Germinal center (tissue), 1 donor: Measurements from ENCODE around the gene RBP4.

Experiments used
- DNase-seq: peaks from one replicate; pipeline ENCODE4 v3.0.0; 2012; ENCODE audit warnings: mixed read lengths, low spot score

RBP4 gene

GRCh38 chr10:93595378-93596161 lies 5.5 kb downstream of the RBP4 start:
- no peak for DNase-seq

DNA sequence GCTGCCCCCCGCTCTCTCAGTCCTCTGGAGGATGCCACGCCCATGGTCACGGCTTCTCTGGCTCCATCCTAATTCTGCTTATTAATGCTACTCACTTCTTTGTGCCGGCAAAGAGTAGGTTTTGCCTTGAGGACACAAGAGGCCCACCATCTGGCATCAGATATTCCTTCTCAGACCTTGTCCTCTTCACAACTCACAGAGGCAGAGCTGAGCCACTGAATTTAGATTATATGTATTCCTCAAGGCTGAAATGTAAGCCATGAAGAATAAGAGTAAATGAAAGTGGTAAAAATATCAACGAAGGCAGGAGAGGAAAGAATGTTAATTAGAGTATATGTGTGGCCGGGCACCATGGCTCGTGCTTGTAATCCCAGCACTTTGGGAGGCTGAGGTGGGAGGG lies 6.5 kb downstream of the RBP4 start:
- DNase-seq: no peak

DNA sequence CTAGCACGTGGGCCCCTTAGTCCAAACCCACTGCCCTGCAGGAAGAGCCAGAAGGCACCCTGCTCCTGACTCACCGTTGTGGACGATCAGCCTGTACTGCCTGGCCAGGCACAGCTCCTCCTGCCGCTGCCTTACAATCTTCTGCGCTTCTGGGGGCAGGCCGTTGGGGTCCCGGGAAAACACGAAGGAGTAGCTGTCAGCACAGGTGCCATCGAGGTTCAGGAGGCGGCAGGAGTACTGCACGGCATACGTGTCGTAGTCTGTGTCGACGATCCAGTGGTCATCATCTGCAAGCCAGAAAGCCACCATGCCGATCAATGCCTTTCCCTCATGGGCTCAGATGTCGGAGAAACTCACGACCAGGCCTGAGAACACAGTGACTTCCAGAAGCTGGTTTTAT lies 7.3 kb downstream of the RBP4 start:
- no peak for DNase-seq

DNA sequence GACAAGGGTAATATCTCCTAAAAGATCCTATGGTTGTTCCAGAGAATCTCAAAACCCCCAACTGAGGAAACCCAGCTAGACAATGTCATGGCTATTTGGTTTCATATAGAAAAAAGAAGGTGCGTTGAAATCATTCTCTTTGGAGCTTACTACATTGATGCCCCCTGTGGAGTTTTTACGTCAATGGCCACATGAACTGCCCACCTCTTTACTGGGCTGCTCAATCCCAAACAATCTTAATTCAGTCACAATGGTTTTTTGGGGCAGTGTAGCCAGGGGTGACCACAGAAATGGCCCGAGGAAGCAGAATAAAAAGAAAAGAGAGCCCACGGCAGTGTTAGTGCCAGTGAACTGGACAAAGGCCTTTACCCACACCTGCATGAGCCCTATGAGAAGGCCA lies 7.8 kb downstream of the RBP4 start:
- DNase-seq: no peak

DNA sequence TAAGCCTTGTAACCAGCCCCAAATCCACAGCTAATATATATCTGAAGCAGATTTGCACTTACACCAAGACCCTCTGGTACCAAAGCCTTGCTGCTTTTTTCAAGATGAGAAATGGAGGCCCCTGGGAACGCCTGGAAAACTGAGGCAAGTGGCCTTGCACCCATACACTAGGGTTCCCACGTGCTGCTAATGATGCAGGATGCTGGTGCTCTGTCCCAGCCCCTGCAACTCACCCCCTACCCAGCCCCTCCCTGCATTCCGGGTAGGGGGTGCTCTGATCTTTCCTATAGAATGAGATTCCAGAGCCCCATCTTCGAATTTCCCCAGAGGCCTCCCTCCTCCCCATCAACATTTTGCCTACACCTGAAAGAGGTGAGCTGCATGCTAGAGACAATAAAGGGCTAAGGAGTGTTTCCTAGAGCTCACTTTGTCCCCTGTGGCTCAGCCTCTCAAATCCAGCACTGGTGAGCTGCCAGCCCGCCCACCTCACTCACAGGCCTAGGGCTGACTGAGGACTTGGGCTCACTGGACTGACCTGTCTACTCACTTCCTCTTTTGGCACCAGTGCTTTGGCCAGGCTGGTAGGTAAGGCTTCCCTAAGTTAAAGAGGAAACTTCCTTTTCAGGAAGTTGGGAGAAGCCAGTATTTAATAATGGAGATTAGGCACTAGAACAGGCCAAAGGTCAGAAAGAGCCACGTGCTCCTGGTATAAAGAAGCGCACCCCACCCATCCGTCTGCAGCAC lies 9.8 kb downstream of the RBP4 start:
- DNase-seq: no peak

- no peak for DNase-seq
Observed at GRCh38 chr10:93590638-93591037, 10.4 kb downstream of the RBP4 start.

DNA sequence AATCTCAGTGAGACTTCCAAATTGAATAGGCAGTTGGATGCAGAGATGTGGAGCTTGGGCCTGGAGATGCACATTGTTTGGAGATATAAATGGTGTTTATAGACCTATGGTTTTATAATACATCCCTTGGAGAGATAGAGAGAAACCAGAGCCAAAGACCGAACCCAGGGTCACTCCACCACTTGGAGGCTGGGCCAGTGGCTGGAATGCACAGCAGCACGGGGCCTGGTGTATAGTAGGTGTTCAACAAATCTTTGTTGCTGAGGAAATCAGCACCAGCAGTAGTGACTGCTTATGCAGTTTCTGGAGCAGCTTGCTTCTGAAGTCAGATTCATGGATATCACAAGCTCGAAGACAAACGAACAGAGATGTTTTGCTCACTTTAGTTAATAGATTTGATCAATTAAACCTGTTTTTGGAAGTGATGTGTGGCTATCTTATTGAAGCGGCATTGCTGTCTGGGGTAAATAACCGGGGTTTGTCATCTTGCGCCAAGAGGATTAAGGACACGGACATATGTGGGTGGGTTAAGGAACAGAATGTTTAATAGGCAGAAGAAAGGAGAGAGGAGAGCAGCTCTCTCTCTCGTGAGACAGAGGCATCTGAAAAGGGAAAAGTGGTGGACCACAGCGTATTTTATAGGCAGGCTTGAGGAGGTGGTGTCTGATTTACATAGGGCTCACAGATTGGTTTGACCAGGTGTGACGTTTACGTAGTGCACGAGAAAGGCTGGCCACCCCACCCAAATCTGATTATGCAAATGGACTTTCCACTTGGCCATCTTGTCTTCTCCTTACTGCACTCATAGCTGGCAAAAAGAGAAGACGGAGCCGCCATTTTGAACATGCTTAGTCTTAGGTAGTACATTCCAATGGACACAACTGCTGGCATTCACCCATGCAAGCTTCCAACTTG lies 11.1 kb downstream of the RBP4 start:
- DNase-seq: no peak

DNA sequence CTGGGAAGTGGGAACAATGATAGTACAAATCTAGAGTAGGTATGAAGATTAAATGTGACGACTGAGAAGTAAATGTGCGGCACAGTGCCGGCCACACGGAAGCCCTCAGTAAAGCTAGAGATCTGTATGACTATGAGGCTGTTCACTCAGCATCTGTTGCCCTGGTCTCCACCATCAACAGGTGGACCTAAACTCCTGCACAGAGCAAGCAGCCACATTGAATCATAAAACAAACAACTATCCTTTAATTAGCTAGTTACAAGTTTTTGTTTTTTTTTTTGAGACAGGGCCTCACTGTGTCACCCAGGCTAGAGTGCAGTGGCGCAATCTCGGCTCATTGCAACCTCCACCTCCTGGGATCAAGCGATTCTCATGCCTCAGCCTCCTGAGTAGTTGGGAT lies 16.6 kb downstream of the RBP4 start:
- no peak for DNase-seq

- no peak for DNase-seq
Observed at GRCh38 chr10:93580828-93581227, 20.2 kb downstream of the RBP4 start.

DNA sequence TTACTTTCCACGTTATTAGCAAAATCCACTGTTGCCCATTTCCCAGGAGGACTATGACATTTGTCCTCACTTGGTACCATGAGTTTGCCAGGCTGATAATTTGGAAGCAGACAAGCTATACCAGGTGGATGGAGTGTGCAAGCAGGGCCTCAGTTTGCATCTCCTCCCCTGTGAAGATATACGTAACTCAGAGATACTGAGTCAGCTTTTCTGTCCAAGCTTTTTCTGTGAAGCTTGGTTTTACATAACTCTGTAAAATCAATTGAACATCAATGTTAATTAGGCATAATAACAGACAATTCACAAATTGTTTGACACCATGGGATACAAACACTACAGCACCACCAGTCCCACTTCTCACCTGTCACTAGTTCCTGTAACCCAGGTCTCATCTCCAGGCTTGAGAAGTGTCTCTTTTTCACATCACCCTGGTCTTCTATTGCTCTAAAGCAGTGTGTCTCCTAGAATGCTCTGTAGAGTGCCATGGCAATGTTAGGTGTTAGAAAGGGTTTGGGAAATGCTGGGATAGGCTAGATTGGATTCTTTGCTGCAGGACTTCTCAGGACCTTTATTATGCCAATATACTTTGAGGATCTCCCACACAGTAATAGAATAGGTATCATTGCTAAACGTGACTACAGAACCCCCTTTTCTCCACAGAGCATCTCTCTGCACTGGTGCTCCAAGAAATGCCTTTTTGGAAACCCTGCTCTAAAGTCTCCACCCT lies 20.9 kb downstream of the RBP4 start:
- no peak for DNase-seq

DNA sequence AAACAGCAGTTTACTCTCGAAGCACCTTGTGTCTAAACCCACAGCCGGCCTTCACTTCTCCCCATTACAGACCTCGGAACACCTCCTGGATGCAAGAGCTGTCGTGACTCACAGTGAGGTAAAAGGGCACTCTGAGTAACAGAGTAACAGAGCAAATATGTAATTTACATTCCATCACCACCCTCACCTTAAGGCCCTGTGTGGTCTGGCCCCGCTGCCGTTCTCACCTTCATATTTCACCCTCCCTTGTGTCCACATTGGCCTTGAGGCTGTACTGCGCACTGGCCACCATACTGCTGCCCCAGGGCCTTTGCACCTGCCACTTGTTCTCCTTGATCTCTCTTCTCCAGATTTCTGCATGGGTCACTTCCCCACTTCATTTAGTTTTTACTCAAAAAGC lies 21.9 kb downstream of the RBP4 start:
- DNase-seq: no peak

DNA sequence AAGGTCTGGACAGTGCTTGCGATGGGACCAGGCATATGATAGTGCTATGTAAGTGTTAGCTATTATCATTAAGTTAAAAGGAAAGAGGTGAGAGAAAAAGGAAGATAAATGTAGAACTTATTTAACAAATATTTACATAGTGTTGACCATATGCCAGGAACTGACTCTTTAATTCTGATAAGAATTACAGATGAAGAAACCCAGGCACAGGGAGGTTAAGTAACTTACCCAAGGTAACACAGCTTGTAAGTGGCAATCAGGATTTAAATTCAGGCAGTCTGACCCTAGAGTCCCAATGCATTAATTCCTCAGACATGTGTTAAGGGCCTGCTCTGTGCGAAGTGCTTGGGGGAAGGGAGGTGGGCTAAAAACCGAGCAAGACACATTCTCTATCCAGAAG lies 23.5 kb downstream of the RBP4 start:
- DNase-seq: no peak

GRCh38 chr10:93576888-93577287 lies 24.1 kb downstream of the RBP4 start:
- no peak for DNase-seq

DNA sequence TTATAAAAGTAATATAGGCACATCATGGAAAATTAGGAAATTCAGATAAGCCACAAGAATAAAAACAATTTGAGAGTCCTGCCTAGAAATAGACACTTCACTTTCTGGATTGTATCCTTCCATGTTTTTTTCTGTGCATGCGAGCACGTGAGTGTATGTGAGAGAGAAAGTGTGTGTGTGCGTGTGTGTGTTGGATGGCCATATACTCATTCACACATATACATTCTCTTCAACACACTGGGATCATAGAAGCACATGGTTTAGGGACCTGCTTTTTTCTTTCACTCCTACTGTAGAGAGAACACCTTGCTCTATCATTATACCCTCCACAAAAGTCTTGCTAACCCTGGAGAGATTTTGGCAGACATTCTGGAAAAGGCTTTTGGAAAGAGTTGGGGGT lies 27.1 kb downstream of the RBP4 start:
- no peak for DNase-seq

DNA sequence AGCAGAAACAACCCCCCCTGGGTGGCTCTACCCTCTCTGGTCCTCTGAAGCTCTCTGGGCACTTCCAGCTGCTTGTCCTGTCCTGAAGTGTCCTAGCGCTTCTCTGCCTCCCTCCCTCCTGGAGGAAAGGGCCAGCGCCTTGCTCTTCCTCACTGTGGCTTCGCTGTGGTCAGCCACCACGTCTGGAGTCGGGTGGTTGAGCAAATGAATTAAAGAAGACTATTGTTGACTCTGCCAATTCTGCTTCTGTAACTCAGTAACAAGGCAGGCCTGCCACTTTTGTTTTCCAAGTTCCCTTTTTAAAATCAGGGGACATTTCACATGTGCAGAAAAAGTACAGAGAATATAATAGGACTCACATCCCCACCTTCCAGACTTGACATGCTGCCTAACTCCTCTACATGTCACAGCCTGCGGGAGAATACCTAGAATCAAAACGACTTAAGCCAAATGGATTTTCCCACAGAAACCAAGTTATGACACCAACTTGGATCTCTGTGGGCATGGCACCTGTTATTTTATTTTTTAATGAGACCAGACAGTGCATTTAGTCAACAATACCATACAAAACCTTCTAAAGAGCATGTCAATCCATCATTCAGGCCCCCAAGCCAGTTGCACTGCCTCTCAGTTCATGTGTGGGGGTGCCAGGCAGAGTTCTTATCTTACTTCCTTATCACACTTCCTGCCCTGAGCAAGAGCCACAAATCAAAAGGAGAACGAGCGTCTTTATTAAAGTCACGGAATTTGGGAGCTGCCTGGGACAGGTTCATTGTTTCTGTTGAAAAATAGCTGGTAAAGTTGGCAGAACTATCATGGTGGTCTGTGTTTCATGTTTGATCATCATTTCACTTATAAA lies 27.8 kb downstream of the RBP4 start:
- DNase-seq: no peak

DNA sequence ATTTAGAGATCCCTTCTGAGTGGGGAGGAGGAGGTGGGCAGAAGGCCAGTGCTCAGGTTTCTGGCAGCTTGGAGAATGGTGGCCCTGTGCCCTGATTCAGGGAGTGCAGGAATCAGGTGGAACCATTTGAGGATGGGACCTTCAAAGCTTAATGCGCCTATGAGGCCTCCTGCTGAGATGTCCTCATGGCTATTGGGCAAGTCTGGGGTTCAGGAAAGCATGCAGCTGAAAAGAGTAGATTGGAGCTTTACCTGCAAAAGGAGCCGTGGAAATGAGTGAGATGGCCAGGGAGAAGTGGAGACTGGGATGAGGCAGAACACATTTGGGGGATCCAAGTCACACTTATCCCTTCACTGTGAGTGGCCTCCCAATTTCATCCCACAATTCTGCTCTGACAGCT lies 28.4 kb downstream of the RBP4 start:
- DNase-seq: no peak

DNA sequence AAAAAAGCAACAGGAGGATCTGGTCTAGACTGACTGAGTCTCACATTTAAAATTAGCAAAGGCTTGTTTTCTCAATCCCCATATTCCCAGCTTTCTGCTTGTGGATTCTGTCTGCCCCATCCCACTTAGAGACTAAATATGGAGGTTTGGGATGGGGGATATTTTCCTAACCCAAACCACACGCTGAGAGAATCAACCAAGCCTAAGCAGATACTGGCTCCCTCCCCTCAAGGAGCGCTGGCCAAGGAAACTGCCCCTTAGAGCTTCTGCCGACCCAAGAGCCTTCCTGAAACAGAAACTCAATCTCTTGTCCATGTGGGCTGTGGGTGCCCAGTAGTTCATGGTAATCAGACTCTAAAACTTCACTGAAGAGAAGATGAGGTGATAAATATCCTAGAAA lies 30.7 kb downstream of the RBP4 start:
- no peak for DNase-seq

- DNase-seq: no peak
Observed at GRCh38 chr10:93568105-93568390, 33.0 kb downstream of the RBP4 start.

DNA sequence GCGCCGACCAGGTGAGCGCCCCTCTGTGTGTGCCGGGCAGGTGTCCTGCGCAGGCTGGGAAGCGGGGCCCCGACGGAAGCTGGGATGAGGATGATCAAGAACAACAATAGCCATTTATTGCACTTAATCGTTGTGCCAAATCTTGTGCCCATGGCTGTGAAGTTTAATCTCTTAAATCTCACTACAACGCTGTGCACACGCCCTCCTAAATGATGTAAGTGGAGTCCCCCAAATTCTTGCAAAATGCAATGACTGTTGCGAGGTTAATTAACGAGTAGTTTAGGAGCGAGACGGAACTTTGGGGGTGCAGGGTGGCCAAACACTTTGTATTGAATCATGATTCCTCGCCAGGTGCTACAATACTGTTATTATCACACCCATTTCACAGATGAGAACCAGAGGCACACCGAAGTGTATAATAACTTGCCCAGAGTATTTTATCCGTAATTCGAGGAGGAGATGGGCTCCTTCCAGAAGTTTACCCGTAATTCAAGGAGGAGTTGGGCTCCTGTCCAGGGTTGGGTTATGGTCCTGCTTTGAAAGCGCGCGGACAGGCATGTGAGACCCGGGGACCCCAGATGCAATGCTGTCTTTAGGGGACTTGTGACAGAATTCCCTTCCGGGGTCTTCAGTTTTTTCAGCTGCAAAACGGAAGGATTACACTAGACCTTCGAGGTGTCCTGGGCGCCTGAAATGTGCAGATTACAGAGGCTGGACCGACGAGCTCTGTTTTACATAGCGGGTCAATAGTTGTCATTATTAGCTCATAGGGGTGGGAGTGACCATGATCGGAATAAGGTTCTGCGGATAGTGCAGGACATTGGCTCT lies 33.5 kb downstream of the RBP4 start:
- DNase-seq: no peak
